ENCODE data around the gene ADAMTS6. TPM values are rescaled to one million over a fixed set of nuclear protein-coding genes. Genes with fewer than 3 reads are reported as not detected.

ADAMTS6 gene
- total RNA-seq, 2 donors from 2014 or later = 2.0 to 3.8 TPM

- H3K36me3 Mint-ChIP-seq = no peaks in the 10 kb centered on the region
- H3K9me3 Mint-ChIP-seq = no peaks in the 10 kb centered on the region
- H3K27ac Mint-ChIP-seq = no peak overlapping the region
- DNase-seq (ENCODE audit: low spot score in 2 of 2) (no peak), ATAC-seq (no peak)
These were observed 354.4 kb downstream of the ADAMTS6 start for GRCh38 chr5:65127161-65127901.

GRCh38 chr5:65126542-65127069 lies 355.1 kb downstream of the ADAMTS6 start:
- no peak for ATAC-seq
- Mint-ChIP-seq H3K27ac (no peak overlapping the region), H3K36me3 (no peaks in the 10 kb centered on the region), H3K9me3 (no peaks in the 10 kb centered on the region)
- no peak for DNase-seq (ENCODE audit: low spot score in 2 of 2)

GRCh38 chr5:65125591-65126541 lies 355.9 kb downstream of the ADAMTS6 start:
- Mint-ChIP-seq H3K9me3 (no peaks in the 10 kb centered on the region), H3K36me3 (no peaks in the 10 kb centered on the region), H3K27ac (no peak overlapping the region)
- no peak for ATAC-seq
- DNase-seq (ENCODE audit: low spot score in 2 of 2) = no peak

- no peak for DNase-seq (ENCODE audit: low spot score in 2 of 2)
- H3K9me3 Mint-ChIP-seq = peaks cover 4 to 5% of the 10 kb centered on the region in 2 donors
- peaks cover 5% of the 10 kb centered on the region in 2 donors for H3K36me3 Mint-ChIP-seq
- H3K27ac Mint-ChIP-seq = no peak overlapping the region
- ATAC-seq = peak in 1 of 2 donors; percentile 52
These were observed 359.8 kb downstream of the ADAMTS6 start for GRCh38 chr5:65121880-65122436.

GRCh38 chr5:65120371-65120967 lies 361.3 kb downstream of the ADAMTS6 start:
- Mint-ChIP-seq H3K9me3 (peaks cover 4 to 9% of the 10 kb centered on the region in 2 donors), H3K36me3 (peaks cover 5% of the 10 kb centered on the region in 2 donors), H3K27ac (no peak overlapping the region)
- ATAC-seq = no peak
- no peak for DNase-seq (ENCODE audit: low spot score in 2 of 2)

- DNase-seq (ENCODE audit: low spot score in 2 of 2) = no peak
- Mint-ChIP-seq H3K36me3 (peaks cover 5% of the 10 kb centered on the region in 2 donors), H3K9me3 (peaks cover 4 to 9% of the 10 kb centered on the region in 2 donors), H3K27ac (no peak overlapping the region)
- ATAC-seq = no peak
These were observed 364.2 kb downstream of the ADAMTS6 start for GRCh38 chr5:65117525-65117924.

- DNase-seq (ENCODE audit: low spot score in 2 of 2) (no peak), ATAC-seq (no peak)
- Mint-ChIP-seq H3K36me3 (peaks cover 5% of the 10 kb centered on the region in 2 donors), H3K9me3 (peaks cover 4 to 9% of the 10 kb centered on the region in 2 donors), H3K27ac (no peak overlapping the region)
These were observed 367.9 kb downstream of the ADAMTS6 start for GRCh38 chr5:65113771-65114170.

- DNase-seq (ENCODE audit: low spot score in 2 of 2) (no peak), ATAC-seq (no peak)
- Mint-ChIP-seq H3K27ac (no peak overlapping the region), H3K9me3 (peaks cover 0 to 4% of the 10 kb centered on the region in 2 donors), H3K36me3 (no peaks in the 10 kb centered on the region)
These were observed 369.6 kb downstream of the ADAMTS6 start for GRCh38 chr5:65111961-65112658.

GRCh38 chr5:65108786-65109743 lies 372.7 kb downstream of the ADAMTS6 start:
- Mint-ChIP-seq H3K9me3 (no peaks in the 10 kb centered on the region), H3K36me3 (no peaks in the 10 kb centered on the region), H3K27ac (no peak overlapping the region)
- ATAC-seq (no peak), DNase-seq (ENCODE audit: low spot score in 2 of 2) (no peak)

- H3K9me3 Mint-ChIP-seq = no peaks in the 10 kb centered on the region
- H3K27ac Mint-ChIP-seq = peak overlapping the region in 1 of 2 donors; percentile 5
- ATAC-seq (no peak), DNase-seq (ENCODE audit: low spot score in 2 of 2) (no peak)
- H3K36me3 Mint-ChIP-seq = no peaks in the 10 kb centered on the region
These were observed 376.4 kb downstream of the ADAMTS6 start for GRCh38 chr5:65105301-65105700.

- Mint-ChIP-seq H3K27ac (peak overlapping the region in 1 of 2 donors; percentile 5), H3K9me3 (no peaks in the 10 kb centered on the region), H3K36me3 (no peaks in the 10 kb centered on the region)
- ATAC-seq (no peak), DNase-seq (ENCODE audit: low spot score in 2 of 2) (no peak)
These were observed 376.9 kb downstream of the ADAMTS6 start for GRCh38 chr5:65104831-65105230.

- no peak for ATAC-seq
- Mint-ChIP-seq H3K36me3 (no peaks in the 10 kb centered on the region), H3K9me3 (no peaks in the 10 kb centered on the region), H3K27ac (peak overlapping the region in 1 of 2 donors; percentile 76)
- peak in 1 of 2 donors; percentile 14 for DNase-seq (ENCODE audit: low spot score in 2 of 2)
These were observed 377.8 kb downstream of the ADAMTS6 start for GRCh38 chr5:65103756-65104440.

GRCh38 chr5:65102976-65103711 lies 378.6 kb downstream of the ADAMTS6 start:
- DNase-seq (ENCODE audit: low spot score in 2 of 2) (peak; percentile 31 to 72), ATAC-seq (peak; percentile 80 to 86)
- no peaks in the 10 kb centered on the region for H3K9me3 Mint-ChIP-seq
- peak overlapping the region in 1 of 2 donors; percentile 76 for H3K27ac Mint-ChIP-seq
- H3K36me3 Mint-ChIP-seq = no peaks in the 10 kb centered on the region
